GM21723 (cell line): ENCODE results near the gene KIF21B.
A peak's percentile ranks its signal among the peaks of the same experiment; 100 is the strongest.

ENCODE experiments used
- ATAC-seq: cut with Tn5 transposase; IDR thresholded peaks from one replicate; pipeline ENCODE4 v1.9.1; 2021; ENCODE audit warnings: mild to moderate bottlenecking, moderate library complexity; ENCODE audit not compliant: unreplicated experiment

KIF21B gene

GRCh38 chr1:201049248-201049831 is 25.8 kb upstream of the KIF21B start:
- no peak for ATAC-seq

GRCh38 chr1:201048521-201048920 is 25.0 kb upstream of the KIF21B start:
- no peak for ATAC-seq

- ATAC-seq: no peak
These were observed 20.6 kb upstream of the KIF21B start for GRCh38 chr1:201044119-201044518.

- ATAC-seq: peak; percentile 66
These were observed 19.4 kb upstream of the KIF21B start for GRCh38 chr1:201042779-201043461.

- no peak for ATAC-seq
These were observed 17.5 kb upstream of the KIF21B start for GRCh38 chr1:201041011-201041410.

GRCh38 chr1:201039876-201040275 is 16.4 kb upstream of the KIF21B start:
- no peak for ATAC-seq

- no peak for ATAC-seq
These were observed 15.9 kb upstream of the KIF21B start for GRCh38 chr1:201039418-201039817.

GRCh38 chr1:201038186-201038876 is 14.8 kb upstream of the KIF21B start:
- ATAC-seq: no peak

GRCh38 chr1:201036188-201036842 is 12.8 kb upstream of the KIF21B start:
- no peak for ATAC-seq

GRCh38 chr1:201034671-201035070 is 11.2 kb upstream of the KIF21B start:
- no peak for ATAC-seq

- ATAC-seq: no peak
These were observed 8.9 kb upstream of the KIF21B start for GRCh38 chr1:201032408-201032807.

GRCh38 chr1:201028461-201028889 is 5.0 kb upstream of the KIF21B start:
- no peak for ATAC-seq

- ATAC-seq: no peak
These were observed 3.3 kb upstream of the KIF21B start for GRCh38 chr1:201026836-201027235.

- ATAC-seq: no peak
These were observed 2.7 kb upstream of the KIF21B start for GRCh38 chr1:201026234-201026633.

GRCh38 chr1:201025571-201026002 is 2.1 kb upstream of the KIF21B start:
- ATAC-seq: no peak

GRCh38 chr1:201024625-201024998 is 1.1 kb upstream of the KIF21B start:
- no peak for ATAC-seq

- ATAC-seq: no peak
These were observed 558 bp upstream of the KIF21B start for GRCh38 chr1:201023920-201024624.

- no peak for ATAC-seq
These were observed 546 bp downstream of the KIF21B start for GRCh38 chr1:201022820-201023516.

GRCh38 chr1:201022493-201022819 is 1.1 kb downstream of the KIF21B start:
- ATAC-seq: no peak

- ATAC-seq: no peak
These were observed 1.7 kb downstream of the KIF21B start for GRCh38 chr1:201021630-201022492.
